22Rv1 (cell line): ENCODE data around the gene NSD1.

Source experiments
- ZFX ChIP-seq: fragments of 450-650 bp; IDR thresholded peaks from 2 replicates; pipeline ENCODE4 v1.6.1; 2017; ENCODE audit warnings: antibody characterized with exemption, borderline replicate concordance
- TF ChIP-seq, protein P1 (sequence below): fragments of 450-650 bp; IDR thresholded peaks from 2 replicates; pipeline ENCODE4 v1.5.1; 2017; ENCODE audit warnings: mild to moderate bottlenecking

DNA sequence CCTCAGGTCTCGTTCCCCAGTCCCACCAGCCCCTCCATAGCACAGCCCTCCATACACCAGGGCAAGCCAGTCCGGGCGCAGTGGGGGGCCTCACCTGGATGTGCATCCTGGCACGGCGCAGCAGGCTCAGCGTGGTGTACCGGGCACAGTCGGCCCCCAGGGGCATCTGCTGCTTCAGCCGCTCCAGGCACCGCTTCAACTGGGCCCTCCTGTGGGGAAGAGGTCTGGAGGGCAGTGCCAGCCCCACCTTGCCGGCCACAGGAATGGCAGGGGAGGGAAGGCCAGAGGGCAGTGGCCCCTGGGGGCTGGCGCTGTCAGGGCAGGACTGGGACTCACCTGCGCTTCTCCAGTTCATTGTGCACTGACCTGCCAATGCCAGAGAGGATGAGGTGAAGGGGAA, 176.8 kb downstream of the NSD1 start:
- TF ChIP-seq, protein P1, sequence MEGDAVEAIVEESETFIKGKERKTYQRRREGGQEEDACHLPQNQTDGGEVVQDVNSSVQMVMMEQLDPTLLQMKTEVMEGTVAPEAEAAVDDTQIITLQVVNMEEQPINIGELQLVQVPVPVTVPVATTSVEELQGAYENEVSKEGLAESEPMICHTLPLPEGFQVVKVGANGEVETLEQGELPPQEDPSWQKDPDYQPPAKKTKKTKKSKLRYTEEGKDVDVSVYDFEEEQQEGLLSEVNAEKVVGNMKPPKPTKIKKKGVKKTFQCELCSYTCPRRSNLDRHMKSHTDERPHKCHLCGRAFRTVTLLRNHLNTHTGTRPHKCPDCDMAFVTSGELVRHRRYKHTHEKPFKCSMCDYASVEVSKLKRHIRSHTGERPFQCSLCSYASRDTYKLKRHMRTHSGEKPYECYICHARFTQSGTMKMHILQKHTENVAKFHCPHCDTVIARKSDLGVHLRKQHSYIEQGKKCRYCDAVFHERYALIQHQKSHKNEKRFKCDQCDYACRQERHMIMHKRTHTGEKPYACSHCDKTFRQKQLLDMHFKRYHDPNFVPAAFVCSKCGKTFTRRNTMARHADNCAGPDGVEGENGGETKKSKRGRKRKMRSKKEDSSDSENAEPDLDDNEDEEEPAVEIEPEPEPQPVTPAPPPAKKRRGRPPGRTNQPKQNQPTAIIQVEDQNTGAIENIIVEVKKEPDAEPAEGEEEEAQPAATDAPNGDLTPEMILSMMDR, result no peak
- no peak for TF ChIP-seq ZFX
